Activated naive CD8-positive, alpha-beta T cell treated with anti-CD3 and anti-CD28 coated beads, Interleukin-2, amount 50 U/mL, for 24 hours (primary cell): ENCODE measurements around the gene REV3L.
A peak's percentile ranks its signal among the peaks of the same experiment; 100 is the strongest.

Experiments
- ATAC-seq: fragments of 150-1000 bp; cut with Tn5 transposase; one replicate; pipeline ENCODE4 v1.10.0; 2021
- DNase-seq: peaks from one replicate; pipeline ENCODE4 v3.0.0; 2021
- H3K27ac Mint-ChIP-seq: one replicate; pipeline ENCODE4 v1.8.0; 2021; ENCODE audit warnings: mild to moderate bottlenecking, mixed read lengths
- H3K27me3 Mint-ChIP-seq: one replicate; pipeline ENCODE4 v1.8.0; 2021; ENCODE audit warnings: mixed read lengths
- H3K36me3 Mint-ChIP-seq: one replicate; pipeline ENCODE4 v1.8.0; 2021; ENCODE audit warnings: low read depth, mixed read lengths
- H3K4me1 Mint-ChIP-seq: one replicate; pipeline ENCODE4 v1.8.0; 2021; ENCODE audit warnings: mixed read lengths
- H3K4me3 Mint-ChIP-seq: one replicate; pipeline ENCODE4 v1.8.0; 2021; ENCODE audit warnings: mild to moderate bottlenecking, moderate library complexity, mixed read lengths
- H3K9me3 Mint-ChIP-seq: one replicate; pipeline ENCODE4 v1.8.0; 2021; ENCODE audit warnings: mixed read lengths

The REV3L gene

GRCh38 chr6:111469543-111469942 lies 13.5 kb downstream of the REV3L start:
- ATAC-seq, result no peak
- Mint-ChIP-seq H3K27me3 (no peaks in the 10 kb centered on the region), H3K36me3 (peaks cover 4% of the 10 kb centered on the region), H3K4me1 (peaks cover 46% of the 10 kb centered on the region), H3K4me3 (no peak overlapping the region), H3K27ac (no peak overlapping the region), H3K9me3 (no peaks in the 10 kb centered on the region)
- no peak for DNase-seq

- no peaks in the 10 kb centered on the region for H3K9me3 Mint-ChIP-seq
- DNase-seq (no peak), ATAC-seq (peak; percentile 36)
- peaks cover 42% of the 10 kb centered on the region for H3K4me1 Mint-ChIP-seq
- no peak overlapping the region for H3K4me3 Mint-ChIP-seq
- H3K27ac Mint-ChIP-seq, result no peak overlapping the region
- no peaks in the 10 kb centered on the region for H3K27me3 Mint-ChIP-seq
- H3K36me3 Mint-ChIP-seq, result peaks cover 4% of the 10 kb centered on the region
Measured at GRCh38 chr6:111468329-111469012, 14.5 kb downstream of the REV3L start.

- no peak overlapping the region for H3K4me3 Mint-ChIP-seq
- peaks cover 9% of the 10 kb centered on the region for H3K9me3 Mint-ChIP-seq
- ATAC-seq (no peak), DNase-seq (no peak)
- H3K4me1 Mint-ChIP-seq, result peaks cover 35% of the 10 kb centered on the region
- no peaks in the 10 kb centered on the region for H3K27me3 Mint-ChIP-seq
- no peak overlapping the region for H3K27ac Mint-ChIP-seq
- peaks cover 10% of the 10 kb centered on the region for H3K36me3 Mint-ChIP-seq
Measured at GRCh38 chr6:111464184-111464583, 18.8 kb downstream of the REV3L start.

GRCh38 chr6:111462770-111463391 lies 20.1 kb downstream of the REV3L start:
- H3K27me3 Mint-ChIP-seq, result no peaks in the 10 kb centered on the region
- no peak for ATAC-seq
- peaks cover 23% of the 10 kb centered on the region for H3K36me3 Mint-ChIP-seq
- no peak overlapping the region for H3K4me3 Mint-ChIP-seq
- no peak for DNase-seq
- H3K27ac Mint-ChIP-seq, result no peak overlapping the region
- peaks cover 22% of the 10 kb centered on the region for H3K9me3 Mint-ChIP-seq
- peaks cover 23% of the 10 kb centered on the region for H3K4me1 Mint-ChIP-seq

GRCh38 chr6:111461860-111462259 lies 21.2 kb downstream of the REV3L start:
- Mint-ChIP-seq H3K36me3 (peaks cover 28% of the 10 kb centered on the region), H3K4me3 (peak overlapping the region; percentile 33), H3K9me3 (peaks cover 26% of the 10 kb centered on the region), H3K27me3 (no peaks in the 10 kb centered on the region), H3K27ac (no peak overlapping the region), H3K4me1 (peaks cover 23% of the 10 kb centered on the region)
- no peak for ATAC-seq
- no peak for DNase-seq

GRCh38 chr6:111458670-111459232 lies 24.3 kb downstream of the REV3L start:
- peaks cover 22% of the 10 kb centered on the region for H3K4me1 Mint-ChIP-seq
- no peak overlapping the region for H3K27ac Mint-ChIP-seq
- H3K4me3 Mint-ChIP-seq, result no peak overlapping the region
- no peaks in the 10 kb centered on the region for H3K27me3 Mint-ChIP-seq
- no peak for ATAC-seq
- no peak for DNase-seq
- H3K36me3 Mint-ChIP-seq, result peaks cover 39% of the 10 kb centered on the region
- H3K9me3 Mint-ChIP-seq, result peaks cover 26% of the 10 kb centered on the region

- H3K27ac Mint-ChIP-seq, result no peak overlapping the region
- H3K4me3 Mint-ChIP-seq, result no peak overlapping the region
- ATAC-seq (no peak), DNase-seq (no peak)
- no peaks in the 10 kb centered on the region for H3K27me3 Mint-ChIP-seq
- peaks cover 39% of the 10 kb centered on the region for H3K36me3 Mint-ChIP-seq
- H3K4me1 Mint-ChIP-seq, result peaks cover 4% of the 10 kb centered on the region
- H3K9me3 Mint-ChIP-seq, result peaks cover 26% of the 10 kb centered on the region
Measured at GRCh38 chr6:111456208-111456607, 26.8 kb downstream of the REV3L start.

- Mint-ChIP-seq H3K27me3 (no peaks in the 10 kb centered on the region), H3K27ac (no peak overlapping the region), H3K9me3 (no peaks in the 10 kb centered on the region), H3K4me3 (no peak overlapping the region), H3K4me1 (peaks cover 6% of the 10 kb centered on the region), H3K36me3 (peaks cover 11% of the 10 kb centered on the region)
- ATAC-seq (no peak), DNase-seq (no peak)
Measured at GRCh38 chr6:111450636-111451035, 32.4 kb downstream of the REV3L start.

- no peak overlapping the region for H3K4me3 Mint-ChIP-seq
- H3K4me1 Mint-ChIP-seq, result peaks cover 8% of the 10 kb centered on the region
- H3K27ac Mint-ChIP-seq, result no peak overlapping the region
- no peaks in the 10 kb centered on the region for H3K9me3 Mint-ChIP-seq
- ATAC-seq (no peak), DNase-seq (no peak)
- H3K27me3 Mint-ChIP-seq, result no peaks in the 10 kb centered on the region
- H3K36me3 Mint-ChIP-seq, result peaks cover 8% of the 10 kb centered on the region
Measured at GRCh38 chr6:111450087-111450486, 32.9 kb downstream of the REV3L start.

- Mint-ChIP-seq H3K9me3 (no peaks in the 10 kb centered on the region), H3K27ac (no peak overlapping the region), H3K4me3 (no peak overlapping the region), H3K27me3 (no peaks in the 10 kb centered on the region), H3K4me1 (peaks cover 8% of the 10 kb centered on the region), H3K36me3 (peaks cover 2% of the 10 kb centered on the region)
- no peak for ATAC-seq
- DNase-seq, result no peak
Measured at GRCh38 chr6:111449129-111449528, 33.9 kb downstream of the REV3L start.

GRCh38 chr6:111447051-111447450 lies 36.0 kb downstream of the REV3L start:
- H3K4me1 Mint-ChIP-seq, result peaks cover 17% of the 10 kb centered on the region
- H3K9me3 Mint-ChIP-seq, result no peaks in the 10 kb centered on the region
- H3K27ac Mint-ChIP-seq, result no peak overlapping the region
- DNase-seq, result no peak
- H3K4me3 Mint-ChIP-seq, result no peak overlapping the region
- no peaks in the 10 kb centered on the region for H3K27me3 Mint-ChIP-seq
- H3K36me3 Mint-ChIP-seq, result no peaks in the 10 kb centered on the region
- no peak for ATAC-seq

GRCh38 chr6:111445861-111446267 lies 37.2 kb downstream of the REV3L start:
- Mint-ChIP-seq H3K4me1 (peaks cover 20% of the 10 kb centered on the region), H3K27me3 (no peaks in the 10 kb centered on the region), H3K9me3 (no peaks in the 10 kb centered on the region), H3K4me3 (no peak overlapping the region), H3K27ac (no peak overlapping the region), H3K36me3 (no peaks in the 10 kb centered on the region)
- ATAC-seq, result no peak
- no peak for DNase-seq

GRCh38 chr6:111444794-111445193 lies 38.2 kb downstream of the REV3L start:
- Mint-ChIP-seq H3K4me3 (no peak overlapping the region), H3K36me3 (no peaks in the 10 kb centered on the region), H3K27me3 (no peaks in the 10 kb centered on the region), H3K9me3 (no peaks in the 10 kb centered on the region), H3K4me1 (peaks cover 20% of the 10 kb centered on the region), H3K27ac (no peak overlapping the region)
- no peak for ATAC-seq
- DNase-seq, result no peak

- ATAC-seq (no peak), DNase-seq (no peak)
- Mint-ChIP-seq H3K27ac (peak overlapping the region; percentile 4), H3K4me3 (no peak overlapping the region), H3K9me3 (no peaks in the 10 kb centered on the region), H3K36me3 (no peaks in the 10 kb centered on the region), H3K4me1 (peaks cover 20% of the 10 kb centered on the region), H3K27me3 (no peaks in the 10 kb centered on the region)
Measured at GRCh38 chr6:111441678-111442243, 41.3 kb downstream of the REV3L start.

GRCh38 chr6:111439171-111439570 lies 43.8 kb downstream of the REV3L start:
- Mint-ChIP-seq H3K27me3 (no peaks in the 10 kb centered on the region), H3K9me3 (peaks cover 13% of the 10 kb centered on the region), H3K27ac (no peak overlapping the region), H3K4me3 (no peak overlapping the region), H3K36me3 (peaks cover 6% of the 10 kb centered on the region), H3K4me1 (peaks cover 30% of the 10 kb centered on the region)
- no peak for DNase-seq
- ATAC-seq, result no peak
